H1 (cell line): ENCODE results near the gene RMND5A. TPM values are rescaled to one million over a fixed set of nuclear protein-coding genes. Genes with fewer than 3 reads are reported as not detected.

ENCODE experiments used
- CTCF ChIA-PET: fragments of 300-600 bp; sonication (Branson Sonifier 250); formaldehyde crosslinking; loops from one replicate; lab custom pipeline; 2021; ENCODE audit not compliant: partially characterized antibody; lab: Charles Lee
- POLR2A ChIA-PET: fragments of 300-600 bp; sonication (Branson Sonifier 250); formaldehyde crosslinking; loops from one replicate; lab custom pipeline; 2021; ENCODE audit warnings: inconsistent platforms; ENCODE audit not compliant: partially characterized antibody; lab: Charles Lee
- DNase-seq, 2 experiments: peaks; one replicate each; pipeline versions ENCODE4 v3.0.0 to v3.0.0-alpha.2; 2010 to 2022; ENCODE audit warnings: low spot score in 2 of 2, low read depth in 1 of 2, mixed read lengths in 1 of 2
- FAIRE-seq: peaks from 2 replicates; lab custom pipeline; 2011; peaks lifted over from hg19 to GRCh38; lab: Jason Lieb, UNC
- H2AFZ ChIP-seq: 2 replicates; pipeline ENCODE4 v1.8.1; 2012; ENCODE audit warnings: low read length, inconsistent platforms
- H2AK5ac ChIP-seq: 2 replicates; pipeline ENCODE4 v1.6.1; 2013; ENCODE audit warnings: low read depth, low read length
- H2BK120ac ChIP-seq: replicated peaks from 2 replicates; pipeline ENCODE3; 2013; ENCODE audit warnings: low read depth, low read length, inconsistent platforms
- H2BK12ac ChIP-seq: 2 replicates; pipeline ENCODE4 v1.6.1; 2013; ENCODE audit warnings: low read depth, low read length
- H2BK15ac ChIP-seq: 2 replicates; pipeline ENCODE4 v1.6.1; 2013; ENCODE audit warnings: low read length
- H2BK20ac ChIP-seq: 2 replicates; pipeline ENCODE4 v1.6.1; 2013; ENCODE audit warnings: low read length
- H2BK5ac ChIP-seq: 2 replicates; pipeline ENCODE4 v1.6.1; 2013; ENCODE audit warnings: low read depth, low read length
- H3K14ac ChIP-seq: 2 replicates; pipeline ENCODE4 v1.6.1; 2013; ENCODE audit warnings: inconsistent platforms; ENCODE audit not compliant: insufficient read length
- H3K18ac ChIP-seq: 2 replicates; pipeline ENCODE4 v1.6.1; 2013; ENCODE audit warnings: low read length; ENCODE audit errors: extremely low read depth
- H3K23ac ChIP-seq: 2 replicates; pipeline ENCODE4 v1.6.1; 2013; ENCODE audit warnings: inconsistent platforms; ENCODE audit not compliant: insufficient read length
- H3K23me2 ChIP-seq: 2 replicates; pipeline ENCODE4 v1.6.1; 2013; ENCODE audit warnings: low read depth, low read length
- H3K27ac ChIP-seq: 2 replicates; pipeline ENCODE4 v1.6.1; 2011; ENCODE audit warnings: low read depth, low read length, inconsistent platforms
- H3K27me3 ChIP-seq, 4 experiments: replicated peaks in 1 of 4; 1 replicate in 1 of 4; 2 replicates in 3 of 4; pipeline versions ENCODE4 v1.6.1 to v1.8.1; 2011 to 2013; ENCODE audit warnings: low read length in 3 of 4, mild to moderate bottlenecking in 3 of 4, inconsistent platforms in 2 of 4, mixed read lengths in 2 of 4, moderate library complexity in 1 of 4; ENCODE audit not compliant: control insufficient read depth in 3 of 4, insufficient read depth in 3 of 4; ENCODE audit errors: extremely low read depth in 1 of 4
- H3K36me3 ChIP-seq, 4 experiments: 2 replicates each; pipeline versions ENCODE4 v1.6.1 to v1.8.1; 2011 to 2013; ENCODE audit warnings: mild to moderate bottlenecking in 4 of 4, low read length in 3 of 4, moderate library complexity in 2 of 4, control low read depth in 1 of 4, inconsistent platforms in 1 of 4; ENCODE audit not compliant: insufficient read depth in 4 of 4, control insufficient read depth in 2 of 4
- H3K4ac ChIP-seq: replicated peaks from 2 replicates; pipeline ENCODE3; 2013; ENCODE audit warnings: low read length, low read depth, mixed read lengths, inconsistent platforms; ENCODE audit not compliant: insufficient read length
- H3K4me1 ChIP-seq, 4 experiments: replicated peaks in 1 of 4; 1 replicate in 1 of 4; 2 replicates in 3 of 4; pipeline versions ENCODE4 v1.6.1 to v1.8.1; 2011 to 2013; ENCODE audit warnings: low read length in 3 of 4, inconsistent platforms in 2 of 4, mixed read lengths in 1 of 4; ENCODE audit not compliant: insufficient read depth in 4 of 4, control insufficient read depth in 3 of 4
- H3K4me2 ChIP-seq, 2 experiments: 2 replicates each; pipeline versions ENCODE4 v1.6.1 to v1.8.1; 2011 to 2013; ENCODE audit warnings: low read depth in 2 of 2, low read length in 2 of 2, control low read depth in 1 of 2, inconsistent platforms in 1 of 2, mild to moderate bottlenecking in 1 of 2; ENCODE audit not compliant: insufficient read depth in 1 of 2
- H3K4me3 ChIP-seq, 4 experiments: fragments of 200-600, 300-600 bp in 1 of 4; sonication (generic), shearing (Covaris generic), sonication (Bioruptor Twin) in 1 of 4; 2 replicates each; pipeline versions ENCODE4 v1.5.1 to v1.8.1; 2011 to 2016; ENCODE audit warnings: low read length in 4 of 4, low read depth in 3 of 4, control low read depth in 2 of 4, inconsistent platforms in 2 of 4, mild to moderate bottlenecking in 2 of 4, mixed read lengths in 1 of 4, moderate library complexity in 1 of 4; ENCODE audit not compliant: insufficient read depth in 2 of 4; ENCODE audit errors: extremely low read depth in 1 of 4
- H3K56ac ChIP-seq: replicated peaks from 2 replicates; pipeline ENCODE3; 2013; ENCODE audit warnings: low read depth, mild to moderate bottlenecking, mixed read lengths, low read length, inconsistent platforms; ENCODE audit not compliant: insufficient read length
- H3K79me1 ChIP-seq: 2 replicates; pipeline ENCODE4 v1.6.1; 2013; ENCODE audit warnings: low read depth, low read length, control low read depth
- H3K79me2 ChIP-seq, 2 experiments: 2 replicates each; pipeline versions ENCODE4 v1.6.1 to v1.8.1; 2012 to 2013; ENCODE audit warnings: low read length in 2 of 2, mild to moderate bottlenecking in 2 of 2, inconsistent platforms in 1 of 2; ENCODE audit not compliant: insufficient read depth in 2 of 2, control insufficient read depth in 1 of 2
- H3K9ac ChIP-seq, 4 experiments: replicated peaks in 1 of 4; 1 replicate in 1 of 4; 2 replicates in 3 of 4; pipeline versions ENCODE4 v1.6.1 to v1.8.1; 2011 to 2013; ENCODE audit warnings: low read depth in 3 of 4, low read length in 3 of 4, control low read depth in 2 of 4, mild to moderate bottlenecking in 2 of 4, moderate library complexity in 2 of 4, inconsistent platforms in 1 of 4; ENCODE audit errors: extremely low read depth in 1 of 4
- H3K9me3 ChIP-seq, 2 experiments: 2 replicates each; pipeline versions ENCODE4 v1.6.1 to v1.8.1; 2012 to 2013; ENCODE audit warnings: mild to moderate bottlenecking in 2 of 2, moderate library complexity in 2 of 2, control low read depth in 1 of 2, inconsistent platforms in 1 of 2, low read depth in 1 of 2, low read length in 1 of 2, mixed read lengths in 1 of 2; ENCODE audit not compliant: insufficient read depth in 2 of 2
- H4K20me1 ChIP-seq, 2 experiments: replicated peaks in 1 of 2; 2 replicates each; pipeline versions ENCODE3 to v1.8.1; 2011 to 2013; ENCODE audit warnings: inconsistent platforms in 2 of 2, low read length in 2 of 2, mild to moderate bottlenecking in 1 of 2; ENCODE audit not compliant: insufficient read depth in 2 of 2, control insufficient read depth in 1 of 2
- H4K5ac ChIP-seq: 2 replicates; pipeline ENCODE4 v1.6.1; 2013; ENCODE audit warnings: low read length, low read depth, mixed read lengths, inconsistent platforms; ENCODE audit not compliant: insufficient read length
- H4K8ac ChIP-seq: 2 replicates; pipeline ENCODE4 v1.8.0; 2013; ENCODE audit warnings: mild to moderate bottlenecking, moderate library complexity, low read length, inconsistent platforms; ENCODE audit not compliant: insufficient read depth; ENCODE audit errors: extremely low read depth
- H4K91ac ChIP-seq: replicated peaks from 2 replicates; pipeline ENCODE3; 2013; ENCODE audit warnings: low read length, mixed read lengths, inconsistent platforms; ENCODE audit not compliant: insufficient read length
- CHD1 ChIP-seq: IDR thresholded peaks from 2 replicates; pipeline ENCODE4 v1.6.1; 2012; ENCODE audit warnings: low read depth, low read length, improper control_type of control experiment
- CHD2 ChIP-seq: IDR thresholded peaks from 2 replicates; pipeline ENCODE4 v1.6.1; 2012; ENCODE audit warnings: low read length, improper control_type of control experiment
- CREB1 ChIP-seq: IDR thresholded peaks from 2 replicates; pipeline ENCODE4 v1.6.1; 2012; ENCODE audit warnings: inconsistent platforms
- EZH2 ChIP-seq: fragments of 200-600 bp; sonication (generic); IDR thresholded peaks from 2 replicates; pipeline ENCODE4 v1.7.1; 2012; ENCODE audit warnings: low read depth, mild to moderate bottlenecking, moderate library complexity, low read length, inconsistent platforms; ENCODE audit not compliant: severe bottlenecking
- KDM1A ChIP-seq: fragments of 200-600, 300-600 bp; sonication (generic); IDR thresholded peaks from 2 replicates; pipeline ENCODE4 v1.7.1; 2016; ENCODE audit warnings: mild to moderate bottlenecking, low read length, borderline replicate concordance
- MAFK ChIP-seq: IDR thresholded peaks from 2 replicates; pipeline ENCODE4 v1.6.1; 2012; ENCODE audit warnings: low read depth, mild to moderate bottlenecking, improper control_type of control experiment, low read length
- RAD21 ChIP-seq, 2 experiments: IDR thresholded peaks in 1 of 2; conservative IDR thresholded peaks in 1 of 2; 2 replicates each; pipeline ENCODE4 v1.6.1; 2011; ENCODE audit warnings: low read depth in 2 of 2, low read length in 2 of 2, improper control_type of control experiment in 1 of 2, inconsistent platforms in 1 of 2, mild to moderate bottlenecking in 1 of 2, moderate library complexity in 1 of 2
- TBP ChIP-seq: IDR thresholded peaks from 2 replicates; pipeline ENCODE4 v1.6.1; 2011; ENCODE audit warnings: low read depth, low read length, improper control_type of control experiment
- WGBS, 2 experiments: shearing (Covaris generic) in 1 of 2; methylation state at CpG; one replicate each; pipeline versions ENCODE4 v1.1.6 to v1.1.7; 2013 to 2015; ENCODE audit warnings: low lambda C conversion rate in 2 of 2, mixed read lengths in 2 of 2, inconsistent platforms in 1 of 2, low coverage in 1 of 2, missing lambda C conversion rate in 1 of 2; ENCODE audit not compliant: insufficient replicate concordance in 2 of 2, insufficient coverage in 1 of 2, insufficient read length in 1 of 2; ENCODE audit errors: extremely low coverage in 1 of 2, missing lambda C conversion rate in 1 of 2; 5-methylcytosine and 5-hydroxymethylcytosine counted together
- polyA plus RNA-seq, 7 experiments: library from polyadenylated mRNA; depleted of rRNA in 3 of 7; stranded (reverse) in 5 of 7; unstranded in 2 of 7; fragments of >200 nt in 5 of 7; fragments of 200-250 nt in 2 of 7; gene quantifications; 1 replicate in 5 of 7; 2 replicates in 1 of 7; 4 replicates in 1 of 7; pipeline versions ENCODE4 v1.2.1 to v1.2.3, GENCODE V29; 2011 to 2013; ENCODE audit warnings: missing spikeins in 2 of 7, mixed read lengths in 2 of 7
- total RNA-seq: library from RNA; stranded (reverse); fragmentation: NEBNext Ultra II Directional; extraction: Animal tissue kit (Norgen Biotek cat#: 25700); gene quantifications from 2 replicates; pipeline ENCODE4 v1.2.1, GENCODE V29; 2021
- TF ChIP-seq, protein P1 (sequence below): IDR thresholded peaks from 2 replicates; pipeline ENCODE4 v1.6.1; 2012; ENCODE audit warnings: low read length, inconsistent platforms
- TF ChIP-seq, protein P2 (sequence below): IDR thresholded peaks from 2 replicates; pipeline ENCODE4 v1.6.1; 2012; ENCODE audit warnings: inconsistent platforms

Gene RMND5A
- total and polyA plus RNA-seq, 2 of the 8 experiments (the other 6 are each of a cell fraction or from before 2014, with no cell fraction given) = 21.0 to 66.2 TPM

DNA sequence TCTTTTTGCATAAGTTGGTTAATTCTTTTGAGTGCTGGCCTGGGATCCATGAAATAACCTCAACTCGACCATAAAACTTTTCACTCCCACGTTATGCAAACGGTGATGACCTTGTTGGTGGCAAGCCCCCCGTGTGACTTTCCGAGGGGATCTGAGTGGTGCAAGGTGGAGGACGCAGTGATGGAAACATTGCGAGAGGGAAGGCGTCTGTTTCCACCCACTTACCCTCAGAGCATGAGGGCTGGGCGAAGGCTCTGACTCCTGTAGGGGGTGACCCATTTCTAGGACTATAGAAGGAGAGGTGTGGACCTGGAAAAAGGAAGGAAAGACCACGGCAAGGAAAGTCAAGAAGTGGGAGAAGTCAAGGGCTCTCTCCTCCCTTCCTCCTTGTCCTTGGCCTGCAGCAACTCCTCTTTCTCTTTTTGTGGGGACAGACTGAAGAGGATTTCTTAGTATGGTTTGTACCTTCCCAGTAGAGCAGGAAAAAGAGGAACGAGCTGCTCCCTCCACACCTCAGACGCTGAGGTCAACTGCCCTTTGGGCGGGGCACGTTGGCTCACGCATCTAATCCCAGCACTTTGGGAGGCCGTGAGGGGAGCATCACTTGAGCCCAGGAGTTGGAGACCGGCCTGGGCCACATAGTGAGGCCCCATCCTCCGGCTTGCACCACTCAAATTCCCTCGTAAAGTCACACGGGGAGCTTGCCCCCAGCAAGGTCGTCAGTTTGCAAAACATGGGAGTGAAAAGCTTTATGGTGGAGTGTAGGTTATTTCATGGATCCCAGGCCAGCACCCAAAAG lies 86.2 kb downstream of the RMND5A start:
- no peak overlapping the region for H2AK5ac ChIP-seq
- H3K4me1 ChIP-seq = peaks cover 0 to 3% (median 1%) of the 10 kb centered on the region in 4 experiments; a peak in 1 of 7 replicates
- no peak for DNase-seq
- 89% methylated on average over 21 of the region's 21 CpGs; no CpG with 5 or more reads in 1 of the 2 experiments for WGBS, 2 experiments
- no peaks in the 10 kb centered on the region for H3K36me3 ChIP-seq
- no peaks in the 10 kb centered on the region for H3K79me1 ChIP-seq
- no peak overlapping the region for H2BK20ac ChIP-seq
- no peak overlapping the region for H3K4me3 ChIP-seq
- H4K91ac ChIP-seq = no peak overlapping the region
- H4K5ac ChIP-seq = no peak overlapping the region
- H2BK12ac ChIP-seq = no peak overlapping the region
- H2AFZ ChIP-seq = no peak overlapping the region
- H3K4ac ChIP-seq = no peak overlapping the region
- H2BK15ac ChIP-seq = no peak overlapping the region
- peaks cover 0 to 20% (median 12%) of the 10 kb centered on the region in 4 experiments; a peak in 5 of 7 replicates for H3K27me3 ChIP-seq
- POLR2A ChIA-PET = interaction anchor here (1.6 kb wide), 1 partner anchor 28 kb away, joined by 5 read pairs; no protein-coding TSS in a partner anchor
- no peaks in the 10 kb centered on the region for H4K20me1 ChIP-seq
- H3K18ac ChIP-seq = no peak overlapping the region
- H3K14ac ChIP-seq = no peak overlapping the region
- no peak overlapping the region for H2BK5ac ChIP-seq
- peaks cover 8% of the 10 kb centered on the region; the same call in 1 of the 2 replicates for H3K23me2 ChIP-seq
- H3K9me3 ChIP-seq = no peaks in the 10 kb centered on the region
- no peak overlapping the region for H3K56ac ChIP-seq
- no peak for FAIRE-seq
- no peaks in the 10 kb centered on the region for H3K79me2 ChIP-seq
- H3K9ac ChIP-seq = no peak overlapping the region
- no peak overlapping the region for H4K8ac ChIP-seq
- H2BK120ac ChIP-seq = no peak overlapping the region
- H3K4me2 ChIP-seq = no peak overlapping the region; a peak in 1 of 4 replicates
- no peak overlapping the region for H3K23ac ChIP-seq
- CTCF ChIA-PET = interaction anchor here (1.0 to 1.8 kb wide), 5 partner anchors 9 to 41 kb away, joined by 3 to 6 read pairs (median 4); no protein-coding TSS in a partner anchor
- H3K27ac ChIP-seq = no peak overlapping the region
- TF ChIP-seq TBP (no peak), MAFK (no peak), EZH2 (no peak), RAD21 (IDR thresholded peaks at IDR 0.05 in 1 of 2, conservative IDR thresholded peaks at IDR 0.05 in 1 of 2; ENCODE audit: low read depth in 2 of 2, low read length in 2 of 2) (no peak), KDM1A (no peak), CHD2 (no peak), CHD1 (no peak), CREB1 (no peak)
- TF ChIP-seq, protein P1, sequence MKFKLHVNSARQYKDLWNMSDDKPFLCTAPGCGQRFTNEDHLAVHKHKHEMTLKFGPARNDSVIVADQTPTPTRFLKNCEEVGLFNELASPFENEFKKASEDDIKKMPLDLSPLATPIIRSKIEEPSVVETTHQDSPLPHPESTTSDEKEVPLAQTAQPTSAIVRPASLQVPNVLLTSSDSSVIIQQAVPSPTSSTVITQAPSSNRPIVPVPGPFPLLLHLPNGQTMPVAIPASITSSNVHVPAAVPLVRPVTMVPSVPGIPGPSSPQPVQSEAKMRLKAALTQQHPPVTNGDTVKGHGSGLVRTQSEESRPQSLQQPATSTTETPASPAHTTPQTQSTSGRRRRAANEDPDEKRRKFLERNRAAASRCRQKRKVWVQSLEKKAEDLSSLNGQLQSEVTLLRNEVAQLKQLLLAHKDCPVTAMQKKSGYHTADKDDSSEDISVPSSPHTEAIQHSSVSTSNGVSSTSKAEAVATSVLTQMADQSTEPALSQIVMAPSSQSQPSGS = no peak
- TF ChIP-seq, protein P2, sequence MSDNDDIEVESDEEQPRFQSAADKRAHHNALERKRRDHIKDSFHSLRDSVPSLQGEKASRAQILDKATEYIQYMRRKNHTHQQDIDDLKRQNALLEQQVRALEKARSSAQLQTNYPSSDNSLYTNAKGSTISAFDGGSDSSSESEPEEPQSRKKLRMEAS = no peak
